ENCODE data around the gene PRDM11.

DNA sequence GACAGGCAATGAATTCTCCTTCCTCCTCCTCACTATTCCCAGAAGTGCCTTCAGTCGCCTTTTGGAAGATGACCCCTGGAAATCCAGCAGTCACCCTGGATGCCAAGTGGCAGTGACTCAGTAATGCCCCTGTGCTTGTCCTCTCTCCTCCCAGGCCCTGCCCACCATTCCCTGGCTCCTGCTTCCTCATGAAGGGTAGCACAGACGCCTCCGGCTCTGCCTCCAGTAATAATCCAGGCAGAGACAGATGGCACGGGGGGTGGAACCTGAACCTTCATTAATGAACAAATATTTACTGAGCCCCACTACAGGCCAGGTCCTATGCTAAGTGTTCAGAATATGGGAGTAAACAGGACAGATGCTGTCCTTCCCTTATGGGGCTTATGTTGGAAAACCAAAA lies 116.5 kb downstream of the PRDM11 start:
- TF ChIP-seq, protein P1, sequence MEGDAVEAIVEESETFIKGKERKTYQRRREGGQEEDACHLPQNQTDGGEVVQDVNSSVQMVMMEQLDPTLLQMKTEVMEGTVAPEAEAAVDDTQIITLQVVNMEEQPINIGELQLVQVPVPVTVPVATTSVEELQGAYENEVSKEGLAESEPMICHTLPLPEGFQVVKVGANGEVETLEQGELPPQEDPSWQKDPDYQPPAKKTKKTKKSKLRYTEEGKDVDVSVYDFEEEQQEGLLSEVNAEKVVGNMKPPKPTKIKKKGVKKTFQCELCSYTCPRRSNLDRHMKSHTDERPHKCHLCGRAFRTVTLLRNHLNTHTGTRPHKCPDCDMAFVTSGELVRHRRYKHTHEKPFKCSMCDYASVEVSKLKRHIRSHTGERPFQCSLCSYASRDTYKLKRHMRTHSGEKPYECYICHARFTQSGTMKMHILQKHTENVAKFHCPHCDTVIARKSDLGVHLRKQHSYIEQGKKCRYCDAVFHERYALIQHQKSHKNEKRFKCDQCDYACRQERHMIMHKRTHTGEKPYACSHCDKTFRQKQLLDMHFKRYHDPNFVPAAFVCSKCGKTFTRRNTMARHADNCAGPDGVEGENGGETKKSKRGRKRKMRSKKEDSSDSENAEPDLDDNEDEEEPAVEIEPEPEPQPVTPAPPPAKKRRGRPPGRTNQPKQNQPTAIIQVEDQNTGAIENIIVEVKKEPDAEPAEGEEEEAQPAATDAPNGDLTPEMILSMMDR (IDR thresholded peaks at IDR 0.05 in 4 of 5, conservative IDR thresholded peaks at IDR 0.05 in 1 of 5): no peak
- no peak for TF ChIP-seq POLR2A (IDR thresholded peaks at IDR 0.05)

All from gastrocnemius medialis (tissue), 4 donors.